Measurements from ENCODE around the gene TMEM74B.

DNA sequence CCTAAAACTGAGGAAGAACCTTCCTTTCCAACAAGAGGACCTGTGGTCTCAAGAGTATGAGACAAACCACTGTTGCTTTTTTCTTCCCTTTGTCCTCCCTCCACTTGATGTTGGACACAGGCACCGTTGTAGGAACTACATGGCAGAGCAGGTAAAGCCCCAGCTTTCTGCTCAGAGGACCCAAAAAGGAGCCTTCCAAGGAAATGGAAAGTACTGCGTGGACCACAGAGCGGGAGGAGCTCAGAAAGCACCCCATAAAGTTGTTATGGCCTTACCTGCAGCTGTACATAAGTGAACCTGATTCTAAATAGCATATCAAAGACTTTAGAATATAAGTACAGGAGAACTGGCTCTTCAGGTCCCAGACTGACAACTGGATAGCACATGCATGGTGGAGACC lies 29.4 kb downstream of the TMEM74B start:
- TF ChIP-seq FOXA1 (IDR thresholded peaks at IDR 0.05) (no peak), GABPA (IDR thresholded peaks at IDR 0.05 in 1 of 2, conservative IDR thresholded peaks at IDR 0.05 in 1 of 2) (no peak), TAF1 (conservative IDR thresholded peaks at IDR 0.05) (no peak)
- TF ChIP-seq, protein P1, sequence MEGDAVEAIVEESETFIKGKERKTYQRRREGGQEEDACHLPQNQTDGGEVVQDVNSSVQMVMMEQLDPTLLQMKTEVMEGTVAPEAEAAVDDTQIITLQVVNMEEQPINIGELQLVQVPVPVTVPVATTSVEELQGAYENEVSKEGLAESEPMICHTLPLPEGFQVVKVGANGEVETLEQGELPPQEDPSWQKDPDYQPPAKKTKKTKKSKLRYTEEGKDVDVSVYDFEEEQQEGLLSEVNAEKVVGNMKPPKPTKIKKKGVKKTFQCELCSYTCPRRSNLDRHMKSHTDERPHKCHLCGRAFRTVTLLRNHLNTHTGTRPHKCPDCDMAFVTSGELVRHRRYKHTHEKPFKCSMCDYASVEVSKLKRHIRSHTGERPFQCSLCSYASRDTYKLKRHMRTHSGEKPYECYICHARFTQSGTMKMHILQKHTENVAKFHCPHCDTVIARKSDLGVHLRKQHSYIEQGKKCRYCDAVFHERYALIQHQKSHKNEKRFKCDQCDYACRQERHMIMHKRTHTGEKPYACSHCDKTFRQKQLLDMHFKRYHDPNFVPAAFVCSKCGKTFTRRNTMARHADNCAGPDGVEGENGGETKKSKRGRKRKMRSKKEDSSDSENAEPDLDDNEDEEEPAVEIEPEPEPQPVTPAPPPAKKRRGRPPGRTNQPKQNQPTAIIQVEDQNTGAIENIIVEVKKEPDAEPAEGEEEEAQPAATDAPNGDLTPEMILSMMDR (IDR thresholded peaks at IDR 0.05; ENCODE audit: low read depth, low read length, missing input control), result no peak
- TF ChIP-seq, protein P2, sequence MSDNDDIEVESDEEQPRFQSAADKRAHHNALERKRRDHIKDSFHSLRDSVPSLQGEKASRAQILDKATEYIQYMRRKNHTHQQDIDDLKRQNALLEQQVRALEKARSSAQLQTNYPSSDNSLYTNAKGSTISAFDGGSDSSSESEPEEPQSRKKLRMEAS (IDR thresholded peaks at IDR 0.05), result no peak
- TF ChIP-seq, protein P3, sequence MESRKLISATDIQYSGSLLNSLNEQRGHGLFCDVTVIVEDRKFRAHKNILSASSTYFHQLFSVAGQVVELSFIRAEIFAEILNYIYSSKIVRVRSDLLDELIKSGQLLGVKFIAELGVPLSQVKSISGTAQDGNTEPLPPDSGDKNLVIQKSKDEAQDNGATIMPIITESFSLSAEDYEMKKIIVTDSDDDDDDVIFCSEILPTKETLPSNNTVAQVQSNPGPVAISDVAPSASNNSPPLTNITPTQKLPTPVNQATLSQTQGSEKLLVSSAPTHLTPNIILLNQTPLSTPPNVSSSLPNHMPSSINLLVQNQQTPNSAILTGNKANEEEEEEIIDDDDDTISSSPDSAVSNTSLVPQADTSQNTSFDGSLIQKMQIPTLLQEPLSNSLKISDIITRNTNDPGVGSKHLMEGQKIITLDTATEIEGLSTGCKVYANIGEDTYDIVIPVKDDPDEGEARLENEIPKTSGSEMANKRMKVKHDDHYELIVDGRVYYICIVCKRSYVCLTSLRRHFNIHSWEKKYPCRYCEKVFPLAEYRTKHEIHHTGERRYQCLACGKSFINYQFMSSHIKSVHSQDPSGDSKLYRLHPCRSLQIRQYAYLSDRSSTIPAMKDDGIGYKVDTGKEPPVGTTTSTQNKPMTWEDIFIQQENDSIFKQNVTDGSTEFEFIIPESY (IDR thresholded peaks at IDR 0.05), result no peak

All from liver (tissue), 3 donors.